NOMO-1 treated with dmso at 0.1 percent for 144 hours (cell line): ENCODE data around the gene SULF2.
"Not testable (repeated sequence)": the region's sequence is repeated elsewhere in the genome, so short reads cannot be mapped to it uniquely, and the experiment has no call there.

Experiments used
- DNase-seq: peaks from one replicate; lab custom pipeline; 2025; ENCODE audit not compliant: unreplicated experiment; lab: John Stamatoyannopoulos, UW

Gene SULF2

GRCh38 chr20:47804972-47805371, 19.7 kb upstream of the SULF2 start:
- DNase-seq, result not testable (repeated sequence)

DNA sequence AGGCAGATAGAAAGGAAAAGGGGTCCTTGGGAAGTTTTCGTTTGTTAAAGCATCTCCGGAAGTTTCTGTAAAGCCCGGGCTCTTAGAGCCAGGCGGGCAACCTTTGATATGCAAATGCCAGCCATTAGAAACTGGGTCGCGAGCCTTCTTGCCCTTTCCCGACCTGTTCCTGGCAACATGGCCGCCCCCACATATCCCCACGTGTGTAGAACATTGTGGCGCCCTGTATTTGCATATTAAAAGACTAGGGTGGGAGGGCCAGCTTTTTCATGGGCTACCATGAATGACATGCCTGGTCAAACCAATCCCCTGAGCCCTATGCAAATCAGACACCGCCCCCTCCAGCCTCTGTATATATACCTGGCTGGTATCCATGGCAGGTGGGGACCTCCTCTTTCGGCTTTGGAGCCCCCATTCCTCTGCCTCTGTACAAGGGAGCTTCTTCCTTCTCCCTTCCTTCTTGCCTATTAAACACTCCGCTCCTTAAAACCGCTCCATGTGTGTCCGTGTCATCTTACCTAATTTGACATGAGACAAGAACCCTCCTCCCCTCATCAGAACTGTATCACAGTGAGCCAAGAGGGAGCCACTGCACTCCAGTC, 19.0 kb upstream of the SULF2 start:
- DNase-seq, result not testable (repeated sequence)

DNA sequence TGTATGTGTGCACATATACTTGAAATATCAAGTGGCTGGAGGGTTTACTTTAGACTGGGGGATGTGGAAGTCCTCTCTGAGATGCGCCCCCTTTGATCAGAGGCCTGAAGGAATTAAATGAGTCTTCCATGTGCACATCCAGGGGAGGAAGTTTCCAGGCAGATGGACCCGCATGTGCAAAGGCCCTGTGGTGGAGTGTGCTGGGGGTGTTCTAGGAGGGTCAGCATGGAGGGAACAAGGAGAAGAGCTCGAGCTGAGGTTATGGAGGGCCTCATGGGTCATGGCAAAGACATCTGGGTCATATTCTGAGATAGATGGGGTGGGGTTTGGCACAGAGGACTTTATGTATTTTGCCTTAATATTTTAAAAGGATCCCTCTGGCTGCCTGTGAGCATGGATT, 17.7 kb upstream of the SULF2 start:
- DNase-seq, result no peak

GRCh38 chr20:47802226-47802920, 17.1 kb upstream of the SULF2 start:
- no peak for DNase-seq

GRCh38 chr20:47801759-47802158, 16.5 kb upstream of the SULF2 start:
- DNase-seq, result no peak

DNA sequence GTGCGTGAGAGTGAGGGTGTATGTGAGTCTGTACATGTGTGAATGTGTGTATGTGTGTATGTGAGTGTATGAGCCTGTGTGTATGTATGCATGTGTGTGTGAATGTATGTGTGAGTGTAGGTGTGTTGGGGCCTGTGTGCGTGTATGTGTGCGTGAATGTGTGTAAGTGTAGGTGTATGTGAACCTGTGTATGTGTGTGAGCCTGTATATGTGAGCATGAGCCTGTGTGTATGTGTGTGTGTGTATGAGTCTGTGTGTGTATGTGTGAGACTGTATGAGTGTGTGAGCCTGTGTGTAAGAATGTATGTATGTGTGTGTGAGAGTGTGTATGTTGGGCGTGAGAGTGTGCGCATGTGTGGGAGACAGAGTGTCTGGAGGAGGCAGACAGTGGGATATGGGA, 15.8 kb upstream of the SULF2 start:
- DNase-seq, result no peak

DNA sequence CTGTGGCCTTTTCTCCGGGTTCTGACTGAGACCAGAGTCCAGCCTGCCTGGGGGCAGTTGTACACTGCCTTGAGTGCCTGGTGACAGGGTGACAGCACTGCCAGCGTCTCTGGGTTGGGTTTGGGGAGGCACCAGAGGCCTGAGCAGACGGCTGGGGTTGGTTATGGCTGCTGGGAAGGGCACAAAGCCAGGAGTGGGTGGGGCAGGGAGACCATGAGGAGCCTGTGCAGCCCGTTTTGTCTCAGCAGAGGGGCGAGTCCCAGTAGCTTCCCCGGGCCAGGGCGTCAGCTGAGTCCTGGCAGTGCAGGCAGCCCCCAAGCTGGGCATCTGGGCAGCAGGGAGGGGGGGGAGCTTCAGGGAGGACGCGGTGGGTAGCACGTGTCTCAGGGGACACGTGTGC, 15.3 kb upstream of the SULF2 start:
- DNase-seq, result no peak

DNA sequence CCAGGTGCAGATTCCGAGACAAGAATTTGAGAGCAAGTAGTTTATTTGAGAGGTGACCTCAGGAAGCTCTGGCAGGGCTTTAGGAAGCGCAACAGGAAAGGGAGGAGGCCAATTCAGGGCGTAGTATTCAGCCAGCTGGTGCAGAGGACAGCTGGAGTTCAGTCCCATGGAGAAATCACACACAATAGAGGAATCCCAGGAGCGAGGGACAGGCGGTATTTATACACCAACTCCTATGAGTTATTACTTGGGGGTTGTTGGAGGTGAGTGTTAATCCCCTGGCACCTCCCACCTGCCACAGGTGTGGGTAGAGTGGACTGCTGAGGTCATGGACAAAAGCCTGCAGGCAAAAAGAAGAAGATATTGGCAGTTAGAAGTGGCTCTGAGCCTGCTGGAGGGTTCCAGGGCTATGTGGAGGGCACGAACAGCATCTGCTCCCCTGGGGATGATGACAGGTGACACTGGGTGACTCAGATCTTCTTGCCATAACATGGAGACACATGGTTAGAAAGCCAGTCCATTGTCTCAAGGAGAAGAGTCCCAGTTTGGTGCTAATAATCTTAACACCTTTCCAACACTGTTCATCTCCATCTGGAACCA, 13.9 kb upstream of the SULF2 start:
- DNase-seq, result no peak

DNA sequence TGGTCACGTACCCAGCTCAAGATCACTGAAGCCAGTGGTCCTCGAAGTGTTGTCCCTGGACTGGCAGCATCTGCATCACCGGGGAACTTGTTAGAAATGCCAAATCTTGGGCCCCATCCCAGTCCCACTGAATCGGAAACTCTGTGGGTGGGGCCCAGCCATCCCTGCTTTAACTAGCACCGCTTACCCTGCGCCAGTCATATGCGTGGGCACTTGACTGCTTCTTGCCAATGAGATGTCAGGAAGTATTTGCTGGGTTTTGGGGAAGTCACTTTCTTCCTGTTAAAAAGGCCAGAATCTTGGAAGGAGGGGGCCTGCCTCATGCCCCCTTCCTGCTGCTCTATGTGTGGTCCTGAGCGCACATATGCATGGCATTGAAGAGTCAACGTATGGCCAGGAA, 11.7 kb upstream of the SULF2 start:
- no peak for DNase-seq

DNA sequence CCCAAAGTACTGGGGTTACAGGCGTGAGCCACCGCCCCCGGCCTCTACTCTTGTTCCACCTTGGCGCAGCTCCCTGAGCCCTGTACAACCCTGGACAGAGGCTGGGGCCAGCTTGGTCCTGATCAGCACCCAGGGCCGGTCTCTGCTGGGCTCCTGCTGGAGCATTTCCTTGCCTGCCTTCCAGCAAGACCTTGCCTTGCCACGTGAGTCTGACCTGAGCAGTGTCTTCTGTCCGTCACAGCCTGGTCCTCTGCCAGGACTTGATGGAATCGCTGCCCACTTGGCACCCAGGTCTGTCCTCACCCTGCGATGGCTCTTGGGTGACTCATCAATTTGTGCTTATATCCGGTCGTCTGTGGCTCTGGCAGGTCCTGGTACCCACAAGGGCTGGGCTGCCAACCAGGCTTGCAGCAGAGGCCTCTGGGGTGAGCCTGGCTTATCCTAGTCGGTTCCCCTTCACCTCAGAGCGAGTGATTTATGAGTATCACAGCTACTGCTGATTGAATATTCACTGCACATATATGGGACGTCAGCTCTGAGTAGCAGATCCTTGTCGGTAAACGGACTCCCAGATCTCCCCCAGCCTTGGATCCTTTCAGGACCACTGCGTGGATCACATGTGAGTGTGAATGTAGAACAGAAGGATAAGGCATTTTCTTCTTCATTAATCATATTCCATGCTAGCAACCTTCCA, 10.1 kb upstream of the SULF2 start:
- no peak for DNase-seq

DNA sequence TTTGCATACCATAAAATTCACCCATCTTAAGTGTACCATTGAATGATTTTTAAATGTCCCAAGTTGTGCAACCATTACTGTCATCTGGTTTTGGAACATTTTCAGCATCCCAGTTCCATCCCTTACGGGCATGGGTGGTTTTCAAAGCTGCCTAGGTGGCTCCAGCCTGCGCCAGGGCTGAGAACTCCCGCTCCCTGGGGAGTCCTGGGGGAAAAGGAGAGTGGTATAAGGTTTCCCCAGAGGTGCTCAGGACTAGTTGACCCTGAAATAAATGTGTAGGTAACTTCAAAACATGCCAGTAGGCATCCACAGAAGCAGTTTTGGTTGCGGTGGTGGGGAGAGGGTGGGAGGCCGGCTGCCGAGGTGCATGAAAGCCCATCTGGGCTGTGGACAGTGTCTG, 9.0 kb upstream of the SULF2 start:
- not testable (repeated sequence) for DNase-seq

DNA sequence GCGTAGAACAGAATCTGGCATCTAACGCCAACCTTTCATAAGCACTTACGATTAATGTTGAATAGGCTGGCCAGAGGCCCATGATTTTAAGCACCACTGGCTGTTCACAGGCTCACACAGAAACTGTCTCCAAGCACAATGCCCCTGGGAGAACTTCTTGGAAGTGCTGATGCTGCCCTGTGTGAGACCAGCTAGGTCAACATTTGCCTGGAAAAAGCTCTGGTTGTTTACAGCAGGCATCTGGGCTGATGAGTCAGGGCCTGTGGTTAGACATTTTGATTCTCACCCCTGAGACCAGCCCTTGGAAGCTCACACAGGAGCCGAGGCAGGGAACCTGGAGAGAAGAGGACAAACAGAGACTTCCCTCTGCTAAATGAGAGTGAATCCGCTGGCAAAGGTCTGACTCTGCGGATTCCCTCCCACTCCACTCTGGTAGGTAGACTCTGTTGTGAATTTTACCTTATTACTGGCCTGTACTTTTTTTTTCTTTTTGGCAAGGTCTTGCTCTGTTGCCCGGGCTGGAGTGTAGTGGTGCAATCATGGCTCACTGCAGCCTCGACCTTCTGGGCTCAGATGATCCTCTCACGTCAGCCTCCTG, 6.8 kb upstream of the SULF2 start:
- no peak for DNase-seq

- no peak for DNase-seq
Observed at GRCh38 chr20:47791084-47791599, 5.9 kb upstream of the SULF2 start.

DNA sequence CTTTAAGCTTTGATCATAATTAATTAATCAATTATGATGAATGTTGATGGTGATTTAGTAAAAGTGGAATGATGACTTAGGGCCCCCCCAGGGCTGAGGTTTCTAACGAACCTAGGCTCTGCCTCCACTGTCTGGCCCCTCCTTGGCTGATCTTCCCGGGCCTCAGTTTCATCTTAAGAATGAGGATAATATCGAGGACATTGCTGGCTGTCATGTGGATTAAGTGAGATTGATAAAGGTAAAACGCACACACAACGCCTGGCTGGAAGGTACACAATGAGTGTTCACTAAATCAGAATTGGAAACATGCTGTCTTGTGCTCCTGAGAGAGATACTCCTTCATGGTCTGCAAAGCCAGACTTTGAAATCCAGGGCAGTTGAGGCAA, 5.3 kb upstream of the SULF2 start:
- no peak for DNase-seq

DNA sequence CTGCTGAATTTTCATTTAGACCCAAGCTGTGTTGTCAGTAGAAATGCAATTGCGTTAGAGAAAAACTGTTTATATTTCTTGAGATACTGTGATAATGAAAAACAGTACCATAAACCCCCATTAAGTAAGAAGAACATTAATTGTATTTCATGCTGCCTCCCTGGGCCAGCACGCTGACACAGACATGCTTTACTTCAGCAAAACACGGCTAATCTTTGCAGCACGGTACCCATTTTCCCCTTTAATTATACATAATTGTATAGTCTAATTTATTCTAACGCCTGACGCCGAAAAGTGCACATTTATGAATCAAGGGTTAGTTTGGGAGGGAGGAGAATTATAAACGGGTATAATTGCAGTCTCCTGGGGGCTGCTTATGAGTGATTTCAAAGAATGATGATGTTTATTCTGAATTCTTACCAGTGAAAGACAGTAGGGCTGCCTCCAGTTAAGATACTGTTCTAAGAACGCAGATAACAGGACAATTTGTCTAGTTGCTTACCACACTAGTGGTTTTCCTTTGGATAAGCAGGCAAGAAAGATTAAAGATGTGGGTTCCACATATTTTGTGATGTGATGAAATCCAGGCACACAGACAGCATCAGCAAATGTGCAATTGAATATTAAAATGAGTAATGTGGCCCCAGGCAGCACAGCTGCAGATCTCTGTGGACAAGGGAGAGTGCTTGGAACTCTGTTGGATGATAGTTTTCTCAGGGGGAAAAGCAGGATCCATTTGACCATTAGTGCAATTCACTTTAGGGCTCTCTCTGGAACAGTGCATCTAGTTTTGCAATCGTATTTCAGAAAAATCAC, 4.7 kb upstream of the SULF2 start:
- DNase-seq, result no peak

GRCh38 chr20:47789081-47789763, 3.9 kb upstream of the SULF2 start:
- no peak for DNase-seq

- DNase-seq, result no peak
Observed at GRCh38 chr20:47788741-47789080, 3.4 kb upstream of the SULF2 start.

- DNase-seq, result no peak
Observed at GRCh38 chr20:47786765-47787107, 1.5 kb upstream of the SULF2 start.

DNA sequence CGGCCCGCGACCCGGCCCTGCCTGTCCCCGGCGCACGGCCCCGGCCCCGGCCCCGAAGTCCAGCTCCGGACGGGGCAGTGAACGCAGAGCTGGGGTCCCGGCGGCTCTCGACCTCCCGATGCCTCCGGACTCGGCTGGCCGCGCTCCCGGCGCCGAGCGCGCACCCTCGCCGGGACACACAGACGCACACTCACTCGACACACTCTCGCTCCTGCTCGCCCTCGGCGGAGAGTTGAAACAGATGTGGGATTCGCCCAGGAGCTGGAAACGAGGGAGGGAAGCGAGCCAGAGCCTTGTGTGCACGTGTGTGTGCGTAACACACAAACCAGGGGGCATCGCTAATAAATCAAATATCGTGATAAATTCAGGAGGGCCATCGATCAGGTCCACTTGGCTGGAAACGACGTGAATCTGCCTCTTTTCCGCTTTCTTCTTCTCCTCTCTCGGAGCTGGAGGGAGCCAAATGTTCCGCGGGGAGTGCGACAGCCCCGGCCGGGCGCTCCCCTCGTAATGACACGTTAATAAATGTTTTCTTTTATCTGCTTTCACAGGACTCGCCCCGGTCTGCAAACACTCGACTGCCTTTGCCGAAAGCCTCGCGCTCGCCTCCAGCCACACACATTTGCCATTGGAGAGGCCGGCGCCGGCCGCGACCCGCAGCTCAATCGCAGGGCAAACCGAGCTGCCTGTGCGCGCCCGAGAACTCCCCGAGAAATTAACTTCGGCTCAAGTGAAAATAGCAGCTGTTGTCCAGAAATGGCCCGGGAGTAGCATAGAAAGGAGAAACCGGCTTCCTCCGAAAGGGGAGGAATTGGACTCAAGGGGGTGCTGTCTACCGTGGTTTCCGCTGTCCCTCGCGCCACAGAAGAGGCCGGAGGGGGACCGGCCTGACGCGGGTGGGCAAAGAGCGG, 828 bp upstream of the SULF2 start:
- peak; percentile 43 for DNase-seq
